Natural killer cell (primary cell): ENCODE data around the gene EBF3. TPM values are rescaled to one million over a fixed set of nuclear protein-coding genes. Genes with fewer than 3 reads are reported as not detected.

ENCODE experiments used
- ATAC-seq, 3 donors: fragments of 150-1000 bp in 2 of 3; fragments of 200-7000 bp in 1 of 3; cut with Tn5 transposase; 1 replicate in 1 of 3; 2 replicates in 2 of 3; pipeline ENCODE4 v1.10.0; 2021; ENCODE audit warnings: mild to moderate bottlenecking in 2 of 3, moderate library complexity in 2 of 3
- DNase-seq, 2 donors: peaks; one replicate each; pipeline versions ENCODE4 v3.0.0 to v3.0.0-alpha.2; 2013 to 2021; ENCODE audit warnings: mixed read lengths in 1 of 2
- H3K27ac ChIP-seq: one replicate; pipeline ENCODE4 v1.5.1; 2013; ENCODE audit warnings: mild to moderate bottlenecking, low read length
- H3K27me3 ChIP-seq: one replicate; pipeline ENCODE4 v1.6.1; 2013; ENCODE audit warnings: low read length; ENCODE audit not compliant: control insufficient read depth, insufficient read depth
- H3K36me3 ChIP-seq: one replicate; pipeline ENCODE4 v1.6.1; 2013; ENCODE audit warnings: low read length; ENCODE audit not compliant: control insufficient read depth, insufficient read depth
- H3K4me1 ChIP-seq: one replicate; pipeline ENCODE4 v1.6.1; 2013; ENCODE audit warnings: low read length; ENCODE audit not compliant: control insufficient read depth, insufficient read depth
- H3K4me3 ChIP-seq: one replicate; pipeline ENCODE4 v1.5.1; 2013; ENCODE audit warnings: low read length
- H3K9me3 ChIP-seq: one replicate; pipeline ENCODE4 v1.6.1; 2013; ENCODE audit warnings: low read length; ENCODE audit not compliant: control insufficient read depth, insufficient read depth
- H3K27ac Mint-ChIP-seq, 2 donors: one replicate each; pipeline ENCODE4 v1.8.0; 2022; ENCODE audit warnings: mild to moderate bottlenecking in 2 of 2, mixed read lengths in 2 of 2, moderate library complexity in 1 of 2
- H3K27me3 Mint-ChIP-seq, 2 donors: one replicate each; pipeline ENCODE4 v1.8.0; 2022; ENCODE audit warnings: low read depth in 2 of 2, mixed read lengths in 2 of 2
- H3K36me3 Mint-ChIP-seq: one replicate; pipeline ENCODE4 v1.8.0; 2022; ENCODE audit warnings: mixed read lengths
- H3K4me1 Mint-ChIP-seq, 2 donors: one replicate each; pipeline ENCODE4 v1.8.0; 2022; ENCODE audit warnings: mixed read lengths in 2 of 2
- H3K4me3 Mint-ChIP-seq: one replicate; pipeline ENCODE4 v1.8.0; 2022; ENCODE audit warnings: mild to moderate bottlenecking, moderate library complexity, mixed read lengths
- H3K9me3 Mint-ChIP-seq, 2 donors: one replicate each; pipeline ENCODE4 v1.8.0; 2022; ENCODE audit warnings: mixed read lengths in 2 of 2
- WGBS: methylation state at CpG from one replicate; pipeline ENCODE4 v1.1.7; 2013; ENCODE audit warnings: missing lambda C conversion rate; ENCODE audit not compliant: insufficient coverage; 5-methylcytosine and 5-hydroxymethylcytosine counted together
- intact Hi-C: fragments of 100-400 bp; cut with micrococcal nuclease; formaldehyde crosslinking; loops from one replicate; pipeline ENCODE4 v1.14.2; 2022
- total RNA-seq, 4 donors: library from RNA; stranded (reverse); fragments of 120-200 nt in 1 of 4; gene quantifications; one replicate each; pipeline versions ENCODE4 v1.2.3 to v1.2.4, GENCODE V29; 2013 to 2022
- TF ChIP-seq, protein P1 (sequence below): fragments of 200-600 bp; IDR thresholded peaks from one replicate; pipeline ENCODE4 v1.8.0; 2022; ENCODE audit warnings: antibody characterized with exemption

The EBF3 gene
- total RNA-seq, 3 donors from 2014 or later (not counting 1 experiment from before 2014, with no cell fraction given): not detected

DNA sequence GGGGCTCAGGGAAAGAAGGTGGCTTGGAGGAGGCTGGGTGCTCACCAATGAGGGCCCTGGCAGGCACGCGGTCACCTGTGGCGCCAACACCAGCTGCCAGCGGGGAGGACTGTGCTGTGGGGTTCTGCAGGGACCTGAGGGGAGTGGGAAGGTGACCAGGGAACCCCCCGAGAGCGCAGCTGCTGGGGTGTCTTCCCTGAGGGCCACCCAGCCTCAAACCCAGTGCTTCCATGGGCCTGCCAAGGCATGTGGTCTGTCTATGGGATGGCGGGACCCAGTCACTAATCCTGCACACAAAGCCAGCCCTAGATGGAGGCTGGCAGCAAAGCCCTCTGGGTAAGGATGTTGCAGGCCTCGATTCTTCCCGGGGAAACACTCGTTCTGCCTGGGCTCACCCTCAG is 117.1 kb downstream of the EBF3 start:
- TF ChIP-seq, protein P1, sequence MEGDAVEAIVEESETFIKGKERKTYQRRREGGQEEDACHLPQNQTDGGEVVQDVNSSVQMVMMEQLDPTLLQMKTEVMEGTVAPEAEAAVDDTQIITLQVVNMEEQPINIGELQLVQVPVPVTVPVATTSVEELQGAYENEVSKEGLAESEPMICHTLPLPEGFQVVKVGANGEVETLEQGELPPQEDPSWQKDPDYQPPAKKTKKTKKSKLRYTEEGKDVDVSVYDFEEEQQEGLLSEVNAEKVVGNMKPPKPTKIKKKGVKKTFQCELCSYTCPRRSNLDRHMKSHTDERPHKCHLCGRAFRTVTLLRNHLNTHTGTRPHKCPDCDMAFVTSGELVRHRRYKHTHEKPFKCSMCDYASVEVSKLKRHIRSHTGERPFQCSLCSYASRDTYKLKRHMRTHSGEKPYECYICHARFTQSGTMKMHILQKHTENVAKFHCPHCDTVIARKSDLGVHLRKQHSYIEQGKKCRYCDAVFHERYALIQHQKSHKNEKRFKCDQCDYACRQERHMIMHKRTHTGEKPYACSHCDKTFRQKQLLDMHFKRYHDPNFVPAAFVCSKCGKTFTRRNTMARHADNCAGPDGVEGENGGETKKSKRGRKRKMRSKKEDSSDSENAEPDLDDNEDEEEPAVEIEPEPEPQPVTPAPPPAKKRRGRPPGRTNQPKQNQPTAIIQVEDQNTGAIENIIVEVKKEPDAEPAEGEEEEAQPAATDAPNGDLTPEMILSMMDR: no peak
- intact Hi-C loops: no loop called here
- H3K27ac Mint-ChIP-seq: no peak overlapping the region

DNA sequence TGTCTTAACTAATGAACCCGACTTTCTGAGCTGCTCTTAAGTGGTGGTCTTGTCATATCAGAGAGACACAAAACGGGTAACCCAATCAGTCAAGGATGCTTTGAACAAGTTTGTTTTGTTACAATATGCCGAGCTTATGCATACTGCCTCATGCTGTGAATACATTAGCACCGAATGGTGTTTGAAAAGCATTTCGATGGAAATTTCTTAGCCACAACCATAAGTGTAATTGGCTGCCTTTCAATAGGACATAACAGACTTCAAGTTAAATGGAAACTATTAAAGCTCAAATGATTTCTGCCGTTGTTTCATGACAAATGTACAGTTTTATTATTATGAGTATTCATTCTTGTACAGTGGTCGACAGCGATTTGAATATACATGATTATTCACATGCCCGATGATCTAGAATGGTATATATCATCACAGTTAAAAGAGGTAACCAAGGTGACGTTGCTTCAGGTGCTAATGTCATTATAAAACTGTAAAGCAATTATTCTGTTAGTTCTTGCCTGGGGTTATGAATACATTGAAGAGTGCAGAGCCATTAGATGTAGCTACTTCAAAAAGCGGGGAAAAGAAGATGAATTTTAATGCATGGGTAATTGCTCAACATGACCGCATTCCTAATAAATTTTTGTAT is 118.8 kb downstream of the EBF3 start:
- no peak for DNase-seq
- Histone ChIP-seq H3K27me3 (no peaks in the 10 kb centered on the region), H3K4me3 (no peak overlapping the region), H3K27ac (no peak overlapping the region), H3K4me1 (no peaks in the 10 kb centered on the region), H3K36me3 (no peaks in the 10 kb centered on the region), H3K9me3 (no peaks in the 10 kb centered on the region)
- H3K4me3 Mint-ChIP-seq: no peak overlapping the region
- intact Hi-C loops: no loop called here
- TF ChIP-seq, protein P1: no peak
- peaks cover 0 to 6% of the 10 kb centered on the region in 2 donors for H3K27me3 Mint-ChIP-seq
- no peak overlapping the region for H3K27ac Mint-ChIP-seq
- ATAC-seq: no peak
- no peaks in the 10 kb centered on the region for H3K4me1 Mint-ChIP-seq
- no peaks in the 10 kb centered on the region for H3K9me3 Mint-ChIP-seq
- no peaks in the 10 kb centered on the region for H3K36me3 Mint-ChIP-seq
- WGBS: 92% methylated on average over 11 of the region's 12 CpGs

More for the DNA sequence above, 117.1 kb downstream of the EBF3 start:
- H3K4me1 Mint-ChIP-seq: no peaks in the 10 kb centered on the region
- Histone ChIP-seq H3K4me1 (no peaks in the 10 kb centered on the region), H3K9me3 (no peaks in the 10 kb centered on the region), H3K4me3 (no peak overlapping the region), H3K27me3 (no peaks in the 10 kb centered on the region), H3K36me3 (no peaks in the 10 kb centered on the region), H3K27ac (no peak overlapping the region)
- 86% methylated on average over 10 of the region's 10 CpGs for WGBS
- H3K27me3 Mint-ChIP-seq: peaks cover 0 to 6% of the 10 kb centered on the region in 2 donors
- ATAC-seq (no peak), DNase-seq (no peak)
- no peaks in the 10 kb centered on the region for H3K36me3 Mint-ChIP-seq
- H3K4me3 Mint-ChIP-seq: no peak overlapping the region
- H3K9me3 Mint-ChIP-seq: no peaks in the 10 kb centered on the region

DNA sequence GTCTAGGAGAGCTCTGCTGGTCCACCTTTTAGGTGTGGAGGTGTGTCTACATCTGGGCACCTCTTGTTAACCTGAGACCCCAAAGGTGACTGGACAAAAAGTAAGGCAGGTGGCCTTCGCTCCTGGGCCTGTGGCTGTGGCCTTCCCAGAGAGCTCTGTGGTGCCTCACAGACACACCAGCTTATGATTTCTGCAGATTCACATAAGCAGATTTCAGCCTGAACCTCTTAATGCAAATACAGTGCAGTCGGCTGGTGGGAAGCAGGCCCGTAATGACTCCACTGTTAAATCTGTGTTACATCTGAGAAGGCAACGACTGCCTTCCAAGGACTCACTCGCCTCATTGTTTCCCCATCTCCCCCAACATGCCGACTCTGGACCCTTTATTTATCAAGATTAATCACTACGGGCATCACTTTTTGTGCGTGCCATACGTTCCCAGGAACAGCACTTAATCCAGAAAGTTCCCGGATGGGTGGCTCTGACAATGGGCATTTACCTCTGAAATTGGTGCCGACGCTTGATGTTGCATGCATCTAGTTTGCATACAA is 119.8 kb downstream of the EBF3 start:
- no peaks in the 10 kb centered on the region for H3K27me3 ChIP-seq
- TF ChIP-seq, protein P1: no peak
- Mint-ChIP-seq H3K4me3 (no peak overlapping the region), H3K27ac (no peak overlapping the region), H3K36me3 (no peaks in the 10 kb centered on the region), H3K27me3 (no peaks in the 10 kb centered on the region), H3K9me3 (no peaks in the 10 kb centered on the region), H3K4me1 (no peaks in the 10 kb centered on the region)
- ATAC-seq: no peak
- no peaks in the 10 kb centered on the region for H3K36me3 ChIP-seq
- intact Hi-C loops: no loop called here
- H3K9me3 ChIP-seq: no peaks in the 10 kb centered on the region
- H3K4me1 ChIP-seq: no peaks in the 10 kb centered on the region
- no peak for DNase-seq
- WGBS: 94% methylated on average over 12 of the region's 12 CpGs
- H3K27ac ChIP-seq: no peak overlapping the region
- no peak overlapping the region for H3K4me3 ChIP-seq

DNA sequence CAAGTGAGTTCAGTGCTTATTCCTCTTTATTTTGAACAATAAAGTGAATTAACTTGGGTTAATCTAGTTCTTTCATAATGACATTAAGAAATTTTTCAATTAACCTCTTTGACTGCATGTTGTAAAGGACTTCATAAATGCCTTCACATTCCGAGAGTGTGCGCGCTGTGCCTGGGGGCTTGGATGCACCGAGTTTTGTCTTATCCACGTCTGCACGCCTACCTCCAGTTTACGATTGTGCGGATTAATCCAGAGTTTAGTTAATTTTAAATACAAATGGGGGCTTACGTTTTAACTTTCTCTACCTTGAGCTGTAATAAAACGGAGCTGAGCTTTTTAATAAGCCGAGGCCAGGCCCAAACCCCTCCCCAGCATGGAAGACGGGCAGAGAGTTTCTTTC is 120.4 kb downstream of the EBF3 start:
- TF ChIP-seq, protein P1: no peak
- H3K9me3 Mint-ChIP-seq: no peaks in the 10 kb centered on the region
- no peaks in the 10 kb centered on the region for H3K4me1 Mint-ChIP-seq
- no peak for DNase-seq
- Histone ChIP-seq H3K27ac (no peak overlapping the region), H3K4me3 (no peak overlapping the region), H3K9me3 (no peaks in the 10 kb centered on the region), H3K4me1 (no peaks in the 10 kb centered on the region), H3K36me3 (no peaks in the 10 kb centered on the region), H3K27me3 (no peaks in the 10 kb centered on the region)
- no peak overlapping the region for H3K27ac Mint-ChIP-seq
- no peak overlapping the region for H3K4me3 Mint-ChIP-seq
- no peak for ATAC-seq
- intact Hi-C loops: no loop called here
- WGBS: 90% methylated on average over 12 of the region's 12 CpGs
- H3K27me3 Mint-ChIP-seq: no peaks in the 10 kb centered on the region
- H3K36me3 Mint-ChIP-seq: no peaks in the 10 kb centered on the region
